ENCODE results near the gene ZNF622. TPM values are rescaled to one million over a fixed set of nuclear protein-coding genes. Genes with fewer than 3 reads are reported as not detected.

ZNF622 gene
- total RNA-seq, 4 donors from 2014 or later, result 12.6 to 32.2 (median 14.8) TPM

DNA sequence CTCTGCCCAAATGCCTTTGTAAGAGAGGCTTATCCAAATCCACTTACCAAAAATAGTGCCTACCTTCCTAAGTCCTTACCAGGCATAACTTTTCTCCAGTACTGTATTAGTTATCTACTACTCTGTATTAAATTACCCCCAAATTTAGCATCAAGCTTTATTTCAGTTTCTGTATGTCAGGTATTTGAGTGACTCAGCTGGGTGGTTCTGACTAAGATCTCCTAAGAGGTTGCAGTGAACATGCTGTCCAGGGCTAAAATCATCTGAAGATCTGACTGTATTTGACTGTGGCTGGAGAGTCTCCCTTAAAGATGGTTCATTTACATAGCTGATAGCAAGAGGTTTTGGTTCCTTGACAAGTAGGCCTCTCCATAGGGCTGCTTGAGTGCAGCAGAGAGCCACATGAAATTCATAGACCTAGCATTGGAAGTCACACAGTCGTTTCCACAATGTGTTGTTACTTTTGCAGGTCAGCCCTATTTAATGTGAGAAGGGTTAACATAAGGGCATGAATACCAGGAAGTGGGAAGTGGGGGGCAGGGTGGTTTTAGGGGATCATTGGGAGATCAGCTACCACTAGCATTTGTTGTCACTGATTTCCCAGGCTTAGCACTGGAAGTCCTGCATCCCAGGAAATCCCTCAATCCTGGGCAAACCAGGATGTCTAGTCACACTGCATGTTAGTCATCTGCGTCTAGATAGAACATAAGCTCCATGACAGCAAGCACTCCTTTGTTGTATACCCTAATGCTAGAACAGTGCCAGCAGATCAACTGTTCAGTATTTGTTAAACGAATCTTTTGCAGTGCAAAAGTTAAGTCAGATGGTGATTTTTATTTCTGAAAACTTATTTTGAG is 2.0 kb upstream of the ZNF622 start:
- Histone ChIP-seq H3K9me3 (no peaks in the 10 kb centered on the region), H3K27me3 (no peaks in the 10 kb centered on the region), H3K4me1 (peaks cover 4 to 6% of the 10 kb centered on the region in 2 donors), H3K27ac (no peak overlapping the region), H3K4me3 (no peak overlapping the region), H3K36me3 (no peaks in the 10 kb centered on the region)
- no peak for DNase-seq
- intact Hi-C loops (cut with DNase I; ENCODE audit: low total_unique reads), result no loop called here
- no peak for TF ChIP-seq POLR2A (IDR thresholded peaks at IDR 0.05)

GRCh38 chr5:16464664-16465543 is 696 bp downstream of the ZNF622 start:
- H3K27me3 ChIP-seq, result no peaks in the 10 kb centered on the region
- DNase-seq, result no peak
- no peaks in the 10 kb centered on the region for H3K9me3 ChIP-seq
- TF ChIP-seq POLR2A (IDR thresholded peaks at IDR 0.05), result no peak
- no peak for TF ChIP-seq CTCF (IDR thresholded peaks at IDR 0.05)
- peak overlapping the region; percentile 85 to 90 for H3K4me3 ChIP-seq
- intact Hi-C loops (cut with DNase I; ENCODE audit: low total_unique reads), result no loop called here
- no peaks in the 10 kb centered on the region for H3K36me3 ChIP-seq
- H3K27ac ChIP-seq, result peak overlapping the region; percentile 67 to 77
- H3K4me1 ChIP-seq, result peaks cover 4 to 6% of the 10 kb centered on the region in 2 donors

- H3K36me3 ChIP-seq, result no peaks in the 10 kb centered on the region
- no peaks in the 10 kb centered on the region for H3K9me3 ChIP-seq
- peak overlapping the region; percentile 85 to 90 for H3K4me3 ChIP-seq
- no peaks in the 10 kb centered on the region for H3K27me3 ChIP-seq
- peaks cover 4 to 6% of the 10 kb centered on the region in 2 donors for H3K4me1 ChIP-seq
- no peak for TF ChIP-seq CTCF (IDR thresholded peaks at IDR 0.05)
- TF ChIP-seq POLR2A (IDR thresholded peaks at IDR 0.05), result no peak
- H3K27ac ChIP-seq, result no peak overlapping the region
- no peak for DNase-seq
- intact Hi-C loops (cut with DNase I; ENCODE audit: low total_unique reads), result no loop called here
Observed at GRCh38 chr5:16464231-16464630, 1.4 kb downstream of the ZNF622 start.

DNA sequence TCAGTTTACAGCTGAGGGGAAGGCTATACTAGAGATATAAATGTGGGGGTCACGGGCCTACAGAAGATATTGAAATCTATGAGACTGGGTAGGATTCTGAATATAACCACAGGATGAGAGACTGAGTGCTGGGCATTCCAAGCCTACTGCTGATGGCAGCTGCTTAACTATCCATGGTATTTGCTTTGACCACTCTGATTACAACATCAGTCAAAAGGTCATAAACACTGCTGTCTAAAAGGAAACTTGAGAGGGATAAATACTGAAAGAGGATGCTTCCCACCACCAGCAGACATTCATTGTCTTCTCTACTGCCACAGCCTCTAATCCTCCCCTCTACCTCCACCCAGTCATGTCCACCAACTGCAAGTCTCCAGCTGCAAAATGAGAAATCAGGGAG is 3.8 kb downstream of the ZNF622 start:
- no peaks in the 10 kb centered on the region for H3K27me3 ChIP-seq
- H3K36me3 ChIP-seq, result no peaks in the 10 kb centered on the region
- intact Hi-C loops (cut with DNase I; ENCODE audit: low total_unique reads), result no loop called here
- no peaks in the 10 kb centered on the region for H3K9me3 ChIP-seq
- no peak for TF ChIP-seq CTCF (IDR thresholded peaks at IDR 0.05)
- TF ChIP-seq POLR2A (IDR thresholded peaks at IDR 0.05), result no peak
- DNase-seq, result no peak
- no peak overlapping the region for H3K27ac ChIP-seq
- peaks cover 4 to 6% of the 10 kb centered on the region in 2 donors for H3K4me1 ChIP-seq
- no peak overlapping the region for H3K4me3 ChIP-seq

- no peaks in the 10 kb centered on the region for H3K9me3 ChIP-seq
- TF ChIP-seq CTCF (IDR thresholded peaks at IDR 0.05) (no peak), POLR2A (IDR thresholded peaks at IDR 0.05) (no peak)
- no peak overlapping the region for H3K4me3 ChIP-seq
- no peak for DNase-seq
- intact Hi-C loops (cut with DNase I; ENCODE audit: low total_unique reads), result no loop called here
- H3K27me3 ChIP-seq, result no peaks in the 10 kb centered on the region
- no peaks in the 10 kb centered on the region for H3K36me3 ChIP-seq
- H3K27ac ChIP-seq, result no peak overlapping the region
- H3K4me1 ChIP-seq, result peaks cover 6 to 8% of the 10 kb centered on the region in 2 donors
Observed at GRCh38 chr5:16461026-16461425, 4.6 kb downstream of the ZNF622 start.
